GM18517 (cell line): Measurements from ENCODE around the gene WNT9A.
"Not testable (repeated sequence)": the region's sequence is repeated elsewhere in the genome, so short reads cannot be mapped to it uniquely, and the experiment has no call there.

Experiments used
- ATAC-seq: cut with Tn5 transposase; IDR thresholded peaks from one replicate; pipeline ENCODE4 v1.9.1; 2021; ENCODE audit warnings: mild to moderate bottlenecking, moderate library complexity; ENCODE audit not compliant: unreplicated experiment

WNT9A gene

GRCh38 chr1:227888404-227889046 is 59.2 kb downstream of the WNT9A start:
- ATAC-seq = no peak

DNA sequence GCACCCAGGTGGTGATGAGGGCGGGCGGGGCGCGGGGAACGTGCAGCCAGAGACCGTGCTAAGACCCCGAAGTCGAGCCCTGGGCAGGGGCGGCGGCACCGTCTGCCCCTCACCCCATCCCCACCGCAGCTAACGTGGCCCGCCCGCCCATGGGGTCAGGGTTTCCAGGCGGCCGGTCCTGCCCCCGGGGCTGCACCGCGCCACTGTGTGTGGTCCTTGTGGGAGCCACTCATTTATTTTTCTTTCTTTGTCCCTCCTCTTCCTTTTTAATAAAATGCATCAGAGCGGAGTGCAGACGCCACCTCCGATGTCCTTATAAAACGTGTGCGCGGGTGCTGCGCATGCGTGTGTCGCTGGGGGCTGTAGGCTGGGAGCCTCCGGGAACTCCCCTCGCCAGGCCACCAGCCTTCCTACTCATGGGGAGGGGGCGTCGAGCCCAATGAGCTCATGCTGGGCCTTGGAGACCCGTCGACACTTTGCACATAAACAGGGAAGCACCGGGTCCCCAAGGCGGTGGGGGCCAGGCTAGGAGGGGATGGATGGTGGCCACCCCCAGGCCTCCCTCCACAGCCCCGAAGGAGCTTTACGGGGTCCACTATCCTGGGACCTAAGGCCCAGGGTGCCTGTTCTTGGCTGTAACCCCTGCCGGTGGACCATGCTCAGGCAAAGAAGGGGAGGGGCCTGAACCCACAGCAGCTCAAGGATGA is 59.9 kb downstream of the WNT9A start:
- ATAC-seq = no peak

GRCh38 chr1:227886993-227887696 is 60.6 kb downstream of the WNT9A start:
- no peak for ATAC-seq

DNA sequence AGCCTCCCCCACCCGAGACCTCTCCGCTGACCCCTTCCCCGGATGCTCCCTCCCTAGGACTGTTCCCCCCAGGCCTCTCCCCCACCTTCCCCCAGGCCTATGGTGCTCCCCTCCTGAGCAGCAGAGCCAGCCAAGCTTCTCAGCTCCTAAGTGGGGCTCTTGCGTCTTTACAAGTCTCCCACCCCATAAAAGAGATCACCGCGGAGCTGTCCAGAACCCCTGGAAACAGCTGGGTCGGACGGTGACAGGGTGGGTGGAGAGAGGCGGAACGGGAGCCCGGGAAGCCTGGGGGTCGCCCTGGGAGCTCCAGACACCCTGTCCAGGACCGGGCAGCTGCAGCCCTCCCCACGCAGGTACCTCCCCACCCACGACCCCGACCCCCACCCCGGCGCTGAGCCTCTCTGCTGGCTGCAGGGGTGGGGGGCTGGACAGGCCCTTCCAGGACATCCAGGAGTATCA is 61.2 kb downstream of the WNT9A start:
- ATAC-seq = no peak

DNA sequence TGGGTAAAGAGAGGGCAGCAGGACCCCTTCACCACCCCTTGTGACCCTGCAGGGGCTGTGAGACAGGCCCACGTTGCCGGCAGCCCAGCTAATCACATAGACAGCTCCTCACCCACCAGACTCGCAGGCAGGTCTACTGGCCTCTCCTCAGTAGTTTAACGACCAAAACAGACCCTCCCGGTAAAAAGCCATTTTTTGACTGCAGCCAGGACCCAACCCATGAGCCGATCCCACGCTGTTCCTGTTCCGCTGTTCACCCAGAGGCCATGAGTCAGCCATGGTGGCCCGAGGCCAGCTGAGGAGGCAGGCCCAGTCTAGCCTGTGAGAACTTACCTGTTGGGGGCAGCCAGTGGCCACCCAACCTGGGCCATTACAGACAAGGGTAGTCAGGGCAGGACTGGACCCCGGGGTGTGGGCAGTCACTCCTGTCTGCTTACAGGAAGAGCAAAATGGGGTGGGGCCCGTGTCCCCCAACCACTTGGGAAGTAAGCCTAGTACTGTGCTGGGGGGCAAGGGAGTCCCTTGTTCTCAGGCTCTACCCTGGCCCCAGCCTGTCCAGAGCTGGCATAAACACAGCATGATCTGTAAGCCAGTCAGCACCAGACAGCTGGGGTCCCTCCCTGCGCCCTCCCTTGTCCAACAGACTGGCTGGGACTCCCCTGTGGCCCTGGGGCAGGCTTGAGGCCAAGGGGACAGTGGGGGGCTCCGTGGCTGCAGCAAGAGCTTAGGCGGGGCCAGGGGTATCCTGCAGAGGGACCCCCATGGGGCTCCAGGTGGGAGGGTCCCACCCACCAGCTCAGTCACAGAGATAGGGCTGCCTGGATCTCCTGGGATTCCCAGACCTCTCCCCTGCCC is 61.9 kb downstream of the WNT9A start:
- ATAC-seq = no peak

GRCh38 chr1:227885135-227885647 is 62.5 kb downstream of the WNT9A start:
- no peak for ATAC-seq

GRCh38 chr1:227884370-227885134 is 63.2 kb downstream of the WNT9A start:
- ATAC-seq = no peak

- ATAC-seq = no peak
Observed at GRCh38 chr1:227883641-227884301, 64.0 kb downstream of the WNT9A start.

GRCh38 chr1:227883073-227883520 is 64.6 kb downstream of the WNT9A start:
- ATAC-seq = no peak

DNA sequence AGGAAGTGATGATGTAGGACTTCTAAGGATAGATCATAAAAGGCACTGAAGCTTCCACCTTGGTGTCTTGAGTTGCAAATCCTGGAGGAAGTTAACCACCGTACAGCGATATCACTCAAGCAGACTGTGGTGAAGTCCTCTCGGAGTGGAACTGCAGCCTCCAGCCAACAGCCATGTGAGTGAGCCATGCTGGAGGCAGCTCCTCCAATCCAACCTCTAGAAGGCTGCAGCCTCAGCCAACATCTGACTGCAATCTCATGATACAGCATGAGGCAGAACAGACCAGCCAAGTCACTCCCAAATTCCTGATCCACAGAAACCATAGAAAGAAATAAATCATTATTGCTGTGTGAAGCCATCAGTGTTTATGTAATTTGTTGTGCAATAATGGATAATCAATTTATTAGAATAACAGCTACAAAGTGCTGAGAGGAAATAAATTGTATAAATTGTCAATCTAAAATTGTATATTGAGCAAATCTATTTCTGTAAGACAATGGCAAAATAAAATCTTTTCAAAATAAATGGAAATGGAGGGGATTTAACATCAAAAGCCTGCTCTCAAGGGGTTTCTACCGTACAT is 67.3 kb downstream of the WNT9A start:
- ATAC-seq = no peak

- not testable (repeated sequence) for ATAC-seq
Observed at GRCh38 chr1:227877810-227878209, 69.9 kb downstream of the WNT9A start.

- ATAC-seq = not testable (repeated sequence)
Observed at GRCh38 chr1:227871892-227872291, 75.8 kb downstream of the WNT9A start.

GRCh38 chr1:227870366-227870765 is 77.4 kb downstream of the WNT9A start:
- no peak for ATAC-seq

DNA sequence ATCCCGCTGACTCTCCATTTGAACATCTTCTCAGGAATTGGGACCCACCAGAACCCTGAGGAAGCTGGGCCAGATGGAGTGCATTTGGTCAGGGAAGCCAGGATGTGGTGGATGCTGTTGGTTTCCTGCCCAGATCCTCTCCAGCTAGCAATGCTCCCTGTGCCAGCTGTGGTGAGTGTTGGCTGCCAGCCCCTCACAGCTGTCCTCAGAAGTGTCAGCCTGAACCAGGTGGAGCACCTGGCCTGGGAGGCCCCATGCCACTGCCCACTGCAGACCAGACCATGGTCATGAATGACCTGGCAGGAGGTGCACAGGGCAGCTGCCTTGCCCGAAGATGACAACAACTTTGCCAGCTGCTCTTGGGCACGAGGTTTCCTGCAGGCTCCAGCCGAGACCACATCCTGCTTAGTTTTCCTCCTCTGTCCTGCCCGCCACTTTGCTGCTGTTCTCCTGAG is 77.9 kb downstream of the WNT9A start:
- ATAC-seq = no peak

GRCh38 chr1:227869279-227869842 is 78.4 kb downstream of the WNT9A start:
- no peak for ATAC-seq
